ENCODE data around the gene HOOK2. TPM values are rescaled to one million over a fixed set of nuclear protein-coding genes. Genes with fewer than 3 reads are reported as not detected.
A peak's percentile ranks its signal among the peaks of the same experiment; 100 is the strongest.

HOOK2 gene
- polyA plus RNA-seq, 1 of the 3 experiments (the other 2 are of a cell fraction) = 33.0 TPM

DNA sequence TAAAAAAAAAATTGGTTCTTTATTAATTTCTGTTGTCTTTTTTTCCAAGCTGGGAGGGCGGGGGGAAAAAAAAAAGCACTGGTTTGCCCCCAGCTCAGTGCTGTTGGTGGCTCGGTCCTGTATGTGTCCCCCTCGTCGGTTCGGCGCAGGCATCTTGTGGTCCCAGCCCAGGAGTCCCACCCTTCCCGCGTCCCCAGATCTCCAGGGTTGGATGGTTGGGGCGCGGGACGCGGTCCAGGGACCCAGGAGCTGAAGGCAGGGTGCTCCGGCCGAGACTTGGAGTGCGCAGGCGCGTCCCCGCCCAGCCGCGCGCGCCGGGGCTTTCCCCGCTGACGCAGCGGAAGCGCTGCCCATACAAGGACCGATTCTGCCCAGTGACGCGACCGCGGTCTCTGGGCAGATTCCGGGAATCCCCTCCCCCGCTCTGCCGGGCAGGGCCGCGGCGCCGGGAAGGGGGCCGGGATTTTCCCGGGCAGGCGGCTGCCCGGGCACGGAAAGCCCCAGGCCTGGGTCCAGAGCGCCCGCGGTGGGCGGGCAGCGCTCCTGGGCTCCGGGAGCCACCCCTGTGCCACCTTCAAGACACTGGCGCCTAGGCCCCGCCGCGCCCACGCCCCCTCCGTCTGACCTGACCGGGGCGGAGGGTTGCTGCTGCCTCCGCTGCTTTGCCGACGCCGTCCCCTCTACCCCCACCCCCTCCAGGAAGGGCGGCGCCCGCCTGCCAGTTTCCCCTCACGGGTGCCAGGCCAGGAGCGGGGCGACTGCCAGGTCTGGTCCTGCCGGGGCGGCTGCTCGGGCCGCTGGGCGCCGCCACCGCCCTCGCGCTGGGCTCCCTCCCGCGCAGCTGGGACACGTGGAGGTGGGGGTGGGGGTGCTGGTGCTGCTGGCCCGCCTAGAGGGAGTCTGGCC lies 18.2 kb upstream of the HOOK2 start:
- Histone ChIP-seq H3K9ac (peak overlapping the region; percentile 95), H3K9me2 (no peaks in the 10 kb centered on the region), H3K4me1 (ENCODE audit: control insufficient read depth in 1 of 2, insufficient read depth in 2 of 2, low read depth in 1 of 2, low read length in 1 of 2) (peaks cover 22 to 33% of the 10 kb centered on the region in 2 experiments), H3K9me3 (no peaks in the 10 kb centered on the region), H2AFZ (ENCODE audit: low read depth) (peak overlapping the region; percentile 47; the same call in 1 of the 2 replicates), H3F3A (replicated peaks; ENCODE audit: insufficient read depth) (peaks cover 43% of the 10 kb centered on the region), H3K36me3 (replicated peaks in 1 of 2; ENCODE audit: control insufficient read depth in 1 of 2, insufficient read depth in 2 of 2, low read length in 1 of 2) (peaks cover 0 to 6% of the 10 kb centered on the region in 2 experiments), H3K4me2 (peak overlapping the region; percentile 88), H3K79me2 (ENCODE audit: insufficient read depth) (peaks cover 20% of the 10 kb centered on the region), H4K20me1 (ENCODE audit: insufficient read depth) (peaks cover 17% of the 10 kb centered on the region), H3K27me3 (ENCODE audit: insufficient read depth) (no peaks in the 10 kb centered on the region), H3K27ac (ENCODE audit: low read depth in 2 of 2, low read length in 1 of 2) (peak overlapping the region; percentile 86 to 90), H3K4me3 (ENCODE audit: low read depth in 2 of 2, low read length in 1 of 2) (peak overlapping the region; percentile 80 to 88)
- WGBS (ENCODE audit: low lambda C conversion rate) = 2% methylated on average over 9 of the region's 81 CpGs
- peak; percentile 93 for DNase-seq
- ChIA-PET CTCF (interaction anchor here (1.0 to 17.1 kb wide), 7 partner anchors 8 to 172 kb away, joined by 3 to 447 read pairs (median 5); partner anchors contain the start of genes HOOK2, PRDX2 and THSD8), POLR2A (interaction anchor here (0.9 to 4.4 kb wide), 8 partner anchors 8 to 72 kb away, joined by 3 to 88 read pairs (median 4); partner anchors contain the start of genes PRDX2 and THSD8)
- TF ChIP-seq, protein P1, sequence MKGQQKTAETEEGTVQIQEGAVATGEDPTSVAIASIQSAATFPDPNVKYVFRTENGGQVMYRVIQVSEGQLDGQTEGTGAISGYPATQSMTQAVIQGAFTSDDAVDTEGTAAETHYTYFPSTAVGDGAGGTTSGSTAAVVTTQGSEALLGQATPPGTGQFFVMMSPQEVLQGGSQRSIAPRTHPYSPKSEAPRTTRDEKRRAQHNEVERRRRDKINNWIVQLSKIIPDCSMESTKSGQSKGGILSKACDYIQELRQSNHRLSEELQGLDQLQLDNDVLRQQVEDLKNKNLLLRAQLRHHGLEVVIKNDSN (IDR thresholded peaks at IDR 0.05; ENCODE audit: borderline replicate concordance, low read depth) = 0 out of 2 replicates have a peak, but pooled peaks have one; percentile 54
- no peak for TF ChIP-seq GABPA (IDR thresholded peaks at IDR 0.05; ENCODE audit: low read depth)
- peak; percentile 73 for TF ChIP-seq NRF1 (IDR thresholded peaks at IDR 0.05; ENCODE audit: low read depth, low read length)
- peak in 1 of 2 experiments; percentile 64; a peak in 2 of 4 replicates for TF ChIP-seq EP300 (IDR thresholded peaks at IDR 0.05; ENCODE audit: borderline replicate concordance in 1 of 2, low read depth in 1 of 2, low read length in 1 of 2)
- TF ChIP-seq JUND (IDR thresholded peaks at IDR 0.05) = peak; percentile 44; the same call in 1 of the 2 replicates
- peak; percentile 9; the same call in 1 of the 2 replicates for TF ChIP-seq FOSL2 (IDR thresholded peaks at IDR 0.05; ENCODE audit: borderline replicate concordance, low read depth)
- peak; percentile 34; the same call in 1 of the 2 replicates for TF ChIP-seq ELF1 (IDR thresholded peaks at IDR 0.05)
- TF ChIP-seq, protein P2, sequence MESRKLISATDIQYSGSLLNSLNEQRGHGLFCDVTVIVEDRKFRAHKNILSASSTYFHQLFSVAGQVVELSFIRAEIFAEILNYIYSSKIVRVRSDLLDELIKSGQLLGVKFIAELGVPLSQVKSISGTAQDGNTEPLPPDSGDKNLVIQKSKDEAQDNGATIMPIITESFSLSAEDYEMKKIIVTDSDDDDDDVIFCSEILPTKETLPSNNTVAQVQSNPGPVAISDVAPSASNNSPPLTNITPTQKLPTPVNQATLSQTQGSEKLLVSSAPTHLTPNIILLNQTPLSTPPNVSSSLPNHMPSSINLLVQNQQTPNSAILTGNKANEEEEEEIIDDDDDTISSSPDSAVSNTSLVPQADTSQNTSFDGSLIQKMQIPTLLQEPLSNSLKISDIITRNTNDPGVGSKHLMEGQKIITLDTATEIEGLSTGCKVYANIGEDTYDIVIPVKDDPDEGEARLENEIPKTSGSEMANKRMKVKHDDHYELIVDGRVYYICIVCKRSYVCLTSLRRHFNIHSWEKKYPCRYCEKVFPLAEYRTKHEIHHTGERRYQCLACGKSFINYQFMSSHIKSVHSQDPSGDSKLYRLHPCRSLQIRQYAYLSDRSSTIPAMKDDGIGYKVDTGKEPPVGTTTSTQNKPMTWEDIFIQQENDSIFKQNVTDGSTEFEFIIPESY (IDR thresholded peaks at IDR 0.05; ENCODE audit: borderline replicate concordance, low read depth) = no peak
- TF ChIP-seq TEAD4 (IDR thresholded peaks at IDR 0.05; ENCODE audit: borderline replicate concordance, insufficient read depth) = peak; percentile 21; the same call in 1 of the 2 replicates
- TF ChIP-seq FOXJ3 (CRISPR knock-in tag; IDR thresholded peaks at IDR 0.05) = no peak
- TF ChIP-seq RAD21 (IDR thresholded peaks at IDR 0.05; ENCODE audit: low read length) = no peak
- TF ChIP-seq MXI1 (IDR thresholded peaks at IDR 0.05; ENCODE audit: low read depth, low read length) = peak; percentile 86
- no peak; the same call in 1 of the 2 replicates for TF ChIP-seq SMC3 (IDR thresholded peaks at IDR 0.05; ENCODE audit: low read depth, low read length)
- peak; percentile 96 for TF ChIP-seq RFX5 (IDR thresholded peaks at IDR 0.05; ENCODE audit: low read length)
- peak; percentile 69 for TF ChIP-seq POLR2AphosphoS5 (IDR thresholded peaks at IDR 0.05; ENCODE audit: low read depth, low read length)
- TF ChIP-seq NFIC (IDR thresholded peaks at IDR 0.05; ENCODE audit: borderline replicate concordance) = no peak; the same call in 1 of the 2 replicates
- TF ChIP-seq, protein P3, sequence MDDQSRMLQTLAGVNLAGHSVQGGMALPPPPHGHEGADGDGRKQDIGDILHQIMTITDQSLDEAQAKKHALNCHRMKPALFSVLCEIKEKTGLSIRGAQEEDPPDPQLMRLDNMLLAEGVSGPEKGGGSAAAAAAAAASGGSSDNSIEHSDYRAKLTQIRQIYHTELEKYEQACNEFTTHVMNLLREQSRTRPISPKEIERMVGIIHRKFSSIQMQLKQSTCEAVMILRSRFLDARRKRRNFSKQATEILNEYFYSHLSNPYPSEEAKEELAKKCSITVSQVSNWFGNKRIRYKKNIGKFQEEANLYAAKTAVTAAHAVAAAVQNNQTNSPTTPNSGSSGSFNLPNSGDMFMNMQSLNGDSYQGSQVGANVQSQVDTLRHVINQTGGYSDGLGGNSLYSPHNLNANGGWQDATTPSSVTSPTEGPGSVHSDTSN (IDR thresholded peaks at IDR 0.05) = peak; percentile 61
- TF ChIP-seq FOXM1 (IDR thresholded peaks at IDR 0.05; ENCODE audit: low read depth) = 0 out of 2 replicates have a peak, but pooled peaks have one; percentile 20
- TF ChIP-seq, protein P4, sequence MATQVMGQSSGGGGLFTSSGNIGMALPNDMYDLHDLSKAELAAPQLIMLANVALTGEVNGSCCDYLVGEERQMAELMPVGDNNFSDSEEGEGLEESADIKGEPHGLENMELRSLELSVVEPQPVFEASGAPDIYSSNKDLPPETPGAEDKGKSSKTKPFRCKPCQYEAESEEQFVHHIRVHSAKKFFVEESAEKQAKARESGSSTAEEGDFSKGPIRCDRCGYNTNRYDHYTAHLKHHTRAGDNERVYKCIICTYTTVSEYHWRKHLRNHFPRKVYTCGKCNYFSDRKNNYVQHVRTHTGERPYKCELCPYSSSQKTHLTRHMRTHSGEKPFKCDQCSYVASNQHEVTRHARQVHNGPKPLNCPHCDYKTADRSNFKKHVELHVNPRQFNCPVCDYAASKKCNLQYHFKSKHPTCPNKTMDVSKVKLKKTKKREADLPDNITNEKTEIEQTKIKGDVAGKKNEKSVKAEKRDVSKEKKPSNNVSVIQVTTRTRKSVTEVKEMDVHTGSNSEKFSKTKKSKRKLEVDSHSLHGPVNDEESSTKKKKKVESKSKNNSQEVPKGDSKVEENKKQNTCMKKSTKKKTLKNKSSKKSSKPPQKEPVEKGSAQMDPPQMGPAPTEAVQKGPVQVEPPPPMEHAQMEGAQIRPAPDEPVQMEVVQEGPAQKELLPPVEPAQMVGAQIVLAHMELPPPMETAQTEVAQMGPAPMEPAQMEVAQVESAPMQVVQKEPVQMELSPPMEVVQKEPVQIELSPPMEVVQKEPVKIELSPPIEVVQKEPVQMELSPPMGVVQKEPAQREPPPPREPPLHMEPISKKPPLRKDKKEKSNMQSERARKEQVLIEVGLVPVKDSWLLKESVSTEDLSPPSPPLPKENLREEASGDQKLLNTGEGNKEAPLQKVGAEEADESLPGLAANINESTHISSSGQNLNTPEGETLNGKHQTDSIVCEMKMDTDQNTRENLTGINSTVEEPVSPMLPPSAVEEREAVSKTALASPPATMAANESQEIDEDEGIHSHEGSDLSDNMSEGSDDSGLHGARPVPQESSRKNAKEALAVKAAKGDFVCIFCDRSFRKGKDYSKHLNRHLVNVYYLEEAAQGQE (IDR thresholded peaks at IDR 0.05; ENCODE audit: low read depth, low read length) = 0 out of 2 replicates have a peak, but pooled peaks have one; percentile 24
- TF ChIP-seq CHD2 (IDR thresholded peaks at IDR 0.05; ENCODE audit: low read length, partially characterized antibody) = peak; percentile 82
- TF ChIP-seq, protein P5, sequence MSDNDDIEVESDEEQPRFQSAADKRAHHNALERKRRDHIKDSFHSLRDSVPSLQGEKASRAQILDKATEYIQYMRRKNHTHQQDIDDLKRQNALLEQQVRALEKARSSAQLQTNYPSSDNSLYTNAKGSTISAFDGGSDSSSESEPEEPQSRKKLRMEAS (IDR thresholded peaks at IDR 0.05; ENCODE audit: low read depth) = peak; percentile 90
- TF ChIP-seq YY1 (IDR thresholded peaks at IDR 0.05; ENCODE audit: low read depth) = 0 out of 2 replicates have a peak, but pooled peaks have one; percentile 23
- peak; percentile 62; the same call in 1 of the 2 replicates for TF ChIP-seq TAF1 (IDR thresholded peaks at IDR 0.05; ENCODE audit: borderline replicate concordance, low read depth, low read length)
- no peak for TF ChIP-seq EZH2phosphoT487 (IDR thresholded peaks at IDR 0.05; ENCODE audit: borderline replicate concordance, low read depth)

Measured in SK-N-SH (cell line).